GM03348 (cell line): Measurements from ENCODE around the gene RABL3.
"Not testable (repeated sequence)": the region's sequence is repeated elsewhere in the genome, so short reads cannot be mapped to it uniquely, and the experiment has no call there.

Source experiments
- DNase-seq: peaks from one replicate; pipeline ENCODE4 v3.0.0; 2012; ENCODE audit warnings: low spot score

The RABL3 gene

DNA sequence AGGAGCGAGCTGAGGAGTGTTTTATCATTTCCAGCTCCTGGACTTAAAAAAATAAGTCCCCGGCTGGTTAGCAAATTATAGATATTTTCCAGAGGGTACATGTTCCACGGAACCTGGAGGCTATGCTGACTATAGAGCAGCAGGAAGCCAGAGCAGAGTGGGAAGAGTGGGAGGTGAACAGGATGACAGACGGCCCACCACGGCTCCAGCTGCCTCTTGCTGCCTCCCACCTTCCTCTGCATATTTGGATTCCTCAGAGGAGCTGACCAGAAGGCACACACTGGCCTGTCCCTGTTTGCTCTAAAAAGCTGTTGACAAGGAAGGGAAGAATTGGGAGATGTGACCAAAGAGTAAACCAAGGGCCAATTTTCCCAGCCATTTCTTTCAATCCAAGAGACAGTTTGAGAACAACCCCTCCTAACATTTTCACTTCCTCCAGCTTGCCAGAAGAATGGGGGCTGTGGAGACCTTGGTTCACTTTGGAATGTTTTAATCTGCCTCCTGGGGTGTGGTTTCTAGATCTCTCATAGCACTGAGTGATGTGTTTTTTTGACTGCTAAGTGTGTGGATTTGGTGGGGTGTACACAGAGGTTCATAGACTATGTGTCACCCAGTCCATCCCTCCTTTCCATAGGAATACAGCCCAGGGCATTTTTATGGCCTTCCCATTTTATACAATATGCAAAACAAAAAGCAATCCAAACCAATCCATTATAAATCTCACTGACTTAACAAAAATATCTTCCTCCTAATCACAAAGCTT is 97.1 kb downstream of the RABL3 start:
- peak; percentile 25 for DNase-seq

- peak; percentile 21 for DNase-seq
Measured at GRCh38 chr3:120642368-120642948, 99.9 kb downstream of the RABL3 start.

DNA sequence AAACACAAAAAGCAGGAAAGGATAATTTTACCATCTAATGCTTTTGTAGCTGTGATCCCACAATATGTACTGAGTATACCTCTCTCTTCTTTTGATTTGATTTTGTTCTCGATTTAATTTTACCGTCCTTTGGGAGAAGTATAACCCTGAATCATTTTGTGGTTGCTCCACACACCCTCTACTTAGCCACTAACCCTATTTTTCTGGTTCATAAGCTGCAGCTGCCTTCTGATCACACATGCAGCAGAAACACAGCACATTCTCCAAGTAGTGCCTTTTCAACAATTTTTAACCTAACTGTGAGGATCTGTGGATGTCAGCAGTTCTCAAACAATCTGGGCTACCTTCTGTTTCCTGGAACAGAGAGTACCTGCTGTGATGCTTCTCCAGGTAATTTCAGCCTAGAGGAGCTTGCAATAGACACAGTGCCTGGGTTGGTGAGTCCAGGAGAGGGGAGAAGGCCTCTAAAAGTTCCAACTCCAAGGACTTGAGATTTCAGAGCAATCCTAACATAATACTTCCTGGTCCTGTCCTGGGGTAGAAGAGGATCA is 100.5 kb downstream of the RABL3 start:
- no peak for DNase-seq

- no peak for DNase-seq
Measured at GRCh38 chr3:120640231-120640630, 102.1 kb downstream of the RABL3 start.

DNA sequence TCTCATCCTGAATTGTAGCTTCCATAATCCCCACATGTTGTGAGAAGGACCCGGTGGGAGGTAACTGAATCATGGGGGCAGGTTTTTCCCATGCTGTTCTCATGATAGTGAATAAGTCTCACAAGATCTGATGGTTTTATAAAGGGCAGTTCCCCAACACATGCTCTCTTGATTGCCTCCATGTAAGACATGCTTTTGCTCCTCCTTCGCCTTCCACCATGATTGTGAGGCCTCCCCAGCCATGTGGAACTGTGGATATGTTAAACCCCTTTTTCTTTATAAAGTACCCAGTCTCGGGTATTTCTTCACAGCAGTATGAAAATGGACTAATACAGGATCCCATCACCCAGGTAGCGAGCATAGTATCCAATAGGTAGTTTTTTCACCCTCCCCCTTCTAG is 103.5 kb downstream of the RABL3 start:
- DNase-seq, result not testable (repeated sequence)

GRCh38 chr3:120637851-120638559 is 104.3 kb downstream of the RABL3 start:
- no peak for DNase-seq

DNA sequence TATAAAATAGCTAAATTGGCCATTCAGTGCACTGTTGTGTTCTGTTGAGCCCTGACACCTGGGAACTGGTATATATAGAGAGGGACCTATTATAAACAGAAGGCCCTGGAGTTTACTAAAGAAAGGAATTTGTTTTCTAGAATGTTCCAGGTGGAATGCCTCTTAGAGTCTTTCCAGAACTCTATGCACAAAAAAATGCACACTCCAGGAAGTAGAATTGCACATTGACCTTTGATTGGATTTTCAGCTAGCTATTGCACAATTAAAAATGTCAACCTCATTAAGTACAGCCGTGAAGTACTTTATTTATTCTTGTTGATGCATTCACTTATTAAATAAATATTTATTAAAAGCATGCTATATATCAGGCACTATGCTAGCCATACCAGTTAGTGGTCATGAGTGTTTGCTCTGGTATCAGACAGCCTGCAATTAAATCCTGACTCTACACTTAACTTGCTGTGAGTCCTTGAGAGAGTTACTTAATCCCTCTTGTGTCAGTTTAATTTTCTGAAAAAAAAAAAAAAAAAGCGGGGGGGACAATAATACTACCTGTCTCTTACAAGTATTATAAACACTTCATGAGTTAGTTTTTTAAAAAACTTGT is 105.4 kb downstream of the RABL3 start:
- no peak for DNase-seq
